H1 (cell line): ENCODE data around the gene EPS8. TPM values are rescaled to one million over a fixed set of nuclear protein-coding genes. Genes with fewer than 3 reads are reported as not detected.

ENCODE experiments used
- ATF2 ChIP-seq: IDR thresholded peaks from 2 replicates; pipeline ENCODE4 v1.6.1; 2012; ENCODE audit warnings: low read length, inconsistent platforms
- CHD7 ChIP-seq: fragments of 300-600 bp; sonication (generic); IDR thresholded peaks from 2 replicates; pipeline ENCODE4 v1.7.1; 2012; ENCODE audit warnings: low read length, moderate library complexity, mild to moderate bottlenecking, inconsistent platforms; ENCODE audit not compliant: insufficient replicate concordance
- E2F6 ChIP-seq: IDR thresholded peaks from 2 replicates; pipeline ENCODE4 v1.6.1; 2012; ENCODE audit warnings: inconsistent platforms
- POLR2A ChIP-seq, 2 experiments: IDR thresholded peaks; 1 replicate in 1 of 2; 2 replicates in 1 of 2; pipeline ENCODE4 v1.6.1; 2011; ENCODE audit warnings: low read depth in 2 of 2, low read length in 2 of 2, mild to moderate bottlenecking in 2 of 2; ENCODE audit errors: control extremely low read depth in 1 of 2
- SP2 ChIP-seq: IDR thresholded peaks from 2 replicates; pipeline ENCODE4 v1.6.1; 2012; ENCODE audit warnings: mild to moderate bottlenecking, low read length, inconsistent platforms
- polyA plus RNA-seq, 7 experiments: library from polyadenylated mRNA; depleted of rRNA in 3 of 7; stranded (reverse) in 5 of 7; unstranded in 2 of 7; fragments of >200 nt in 5 of 7; fragments of 200-250 nt in 2 of 7; gene quantifications; 1 replicate in 5 of 7; 2 replicates in 1 of 7; 4 replicates in 1 of 7; pipeline versions ENCODE4 v1.2.1 to v1.2.3, GENCODE V29; 2011 to 2013; ENCODE audit warnings: missing spikeins in 2 of 7, mixed read lengths in 2 of 7
- total RNA-seq: library from RNA; stranded (reverse); fragmentation: NEBNext Ultra II Directional; extraction: Animal tissue kit (Norgen Biotek cat#: 25700); gene quantifications from 2 replicates; pipeline ENCODE4 v1.2.1, GENCODE V29; 2021

EPS8 gene
- total and polyA plus RNA-seq, 2 of the 8 experiments (the other 6 are each of a cell fraction or from before 2014, with no cell fraction given): 3.0 to 4.6 TPM

- TF ChIP-seq CHD7: no peak
- TF ChIP-seq ATF2: no peak
- no peak for TF ChIP-seq E2F6
- no peak for TF ChIP-seq POLR2A (IDR thresholded peaks at IDR 0.05; ENCODE audit: control extremely low read depth in 1 of 2, low read depth in 2 of 2, low read length in 2 of 2)
- no peak for TF ChIP-seq SP2
Measured at GRCh38 chr12:15690320-15690719, 98.9 kb downstream of the EPS8 start (continued).
